ENCODE results near the gene TXNRD1. TPM values are rescaled to one million over a fixed set of nuclear protein-coding genes. Genes with fewer than 3 reads are reported as not detected.

TXNRD1 gene
- total RNA-seq, 2 experiments from 2014 or later, result 87.9 to 89.0 TPM

GRCh38 chr12:104232609-104233280 is 17.2 kb downstream of the TXNRD1 start:
- no peaks in the 10 kb centered on the region for H3K36me3 Mint-ChIP-seq (ENCODE audit: low read depth)
- no peak for DNase-seq
- intact Hi-C loops (cut with micrococcal nuclease), result no loop called here
- H3K27ac Mint-ChIP-seq, result no peak overlapping the region
- POLR2A ChIA-PET, result interaction anchor here (0.6 kb wide), 1 partner anchor 13 kb away, joined by 3 read pairs; no protein-coding TSS in a partner anchor
- H3K9me3 Mint-ChIP-seq, result peaks cover 24% of the 10 kb centered on the region
- H3K4me3 Mint-ChIP-seq, result no peak overlapping the region
- H3K27me3 Mint-ChIP-seq, result no peaks in the 10 kb centered on the region
- ATAC-seq, result no peak
- no peak for TF ChIP-seq CTCF (IDR thresholded peaks at IDR 0.05)
- H3K4me1 Mint-ChIP-seq (ENCODE audit: low read depth), result no peaks in the 10 kb centered on the region
- CTCF ChIA-PET, result no interaction called here

GRCh38 chr12:104234926-104235499 is 19.4 kb downstream of the TXNRD1 start:
- H3K36me3 Mint-ChIP-seq (ENCODE audit: low read depth), result no peaks in the 10 kb centered on the region
- H3K27ac Mint-ChIP-seq, result no peak overlapping the region
- ChIA-PET POLR2A (interaction anchor here (0.7 to 1.9 kb wide), 2 partner anchors 15 to 68 kb away, joined by 3 to 5 read pairs; no protein-coding TSS in a partner anchor), CTCF (interaction anchor here (1.2 kb wide), 1 partner anchor 10 kb away, joined by 3 read pairs; no protein-coding TSS in a partner anchor)
- peaks cover 24% of the 10 kb centered on the region for H3K9me3 Mint-ChIP-seq
- DNase-seq, result no peak
- H3K4me3 Mint-ChIP-seq, result no peak overlapping the region
- H3K27me3 Mint-ChIP-seq, result no peaks in the 10 kb centered on the region
- ATAC-seq, result no peak
- intact Hi-C loops (cut with micrococcal nuclease), result no loop called here
- H3K4me1 Mint-ChIP-seq (ENCODE audit: low read depth), result no peaks in the 10 kb centered on the region
- no peak for TF ChIP-seq CTCF (IDR thresholded peaks at IDR 0.05)

- DNase-seq (no peak), ATAC-seq (no peak)
- POLR2A ChIA-PET, result interaction anchor here (1.0 kb wide), 1 partner anchor 15 kb away, joined by 3 read pairs; no protein-coding TSS in a partner anchor
- Mint-ChIP-seq H3K27me3 (peaks cover 3% of the 10 kb centered on the region), H3K4me1 (ENCODE audit: low read depth) (no peaks in the 10 kb centered on the region), H3K36me3 (ENCODE audit: low read depth) (no peaks in the 10 kb centered on the region), H3K9me3 (peaks cover 17% of the 10 kb centered on the region), H3K27ac (no peak overlapping the region), H3K4me3 (no peak overlapping the region)
- CTCF ChIA-PET, result no interaction called here
- intact Hi-C loops (cut with micrococcal nuclease), result no loop called here
- TF ChIP-seq CTCF (IDR thresholded peaks at IDR 0.05), result no peak
These were observed 22.4 kb downstream of the TXNRD1 start for GRCh38 chr12:104237930-104238329.

- Mint-ChIP-seq H3K4me1 (ENCODE audit: low read depth) (no peaks in the 10 kb centered on the region), H3K27ac (no peak overlapping the region), H3K9me3 (no peaks in the 10 kb centered on the region), H3K36me3 (ENCODE audit: low read depth) (no peaks in the 10 kb centered on the region), H3K27me3 (peaks cover 7% of the 10 kb centered on the region), H3K4me3 (no peak overlapping the region)
- no peak for ATAC-seq
- TF ChIP-seq CTCF (IDR thresholded peaks at IDR 0.05), result no peak
- intact Hi-C loops (cut with micrococcal nuclease), result no loop called here
- POLR2A ChIA-PET, result no interaction called here
- CTCF ChIA-PET, result interaction anchor here (0.6 to 1.4 kb wide), 2 partner anchors 11 to 46 kb away, joined by 3 read pairs; no protein-coding TSS in a partner anchor
- DNase-seq, result no peak
These were observed 27.1 kb downstream of the TXNRD1 start for GRCh38 chr12:104242546-104243206.

GRCh38 chr12:104243551-104243950 is 28.0 kb downstream of the TXNRD1 start:
- intact Hi-C loops (cut with micrococcal nuclease), result no loop called here
- ChIA-PET POLR2A (no interaction called here), CTCF (interaction anchor here (1.4 kb wide), 1 partner anchor 10 kb away, joined by 3 read pairs; no protein-coding TSS in a partner anchor)
- Mint-ChIP-seq H3K36me3 (ENCODE audit: low read depth) (no peaks in the 10 kb centered on the region), H3K4me3 (no peak overlapping the region), H3K27me3 (peaks cover 7% of the 10 kb centered on the region), H3K9me3 (no peaks in the 10 kb centered on the region), H3K4me1 (ENCODE audit: low read depth) (no peaks in the 10 kb centered on the region), H3K27ac (no peak overlapping the region)
- ATAC-seq, result no peak
- DNase-seq, result no peak
- no peak for TF ChIP-seq CTCF (IDR thresholded peaks at IDR 0.05)

Measured in activated CD8-positive, alpha-beta T cell treated with anti-CD3 and anti-CD28 coated beads for 36 hours (primary cell).